NCI-H446 treated with DMSO at 0.1 percent for 48 hours (cell line): ENCODE results near the gene PPIL6.

ENCODE experiments used
- DNase-seq: peaks from one replicate; lab custom pipeline; 2025; lab: John Stamatoyannopoulos, UW

Gene PPIL6

DNA sequence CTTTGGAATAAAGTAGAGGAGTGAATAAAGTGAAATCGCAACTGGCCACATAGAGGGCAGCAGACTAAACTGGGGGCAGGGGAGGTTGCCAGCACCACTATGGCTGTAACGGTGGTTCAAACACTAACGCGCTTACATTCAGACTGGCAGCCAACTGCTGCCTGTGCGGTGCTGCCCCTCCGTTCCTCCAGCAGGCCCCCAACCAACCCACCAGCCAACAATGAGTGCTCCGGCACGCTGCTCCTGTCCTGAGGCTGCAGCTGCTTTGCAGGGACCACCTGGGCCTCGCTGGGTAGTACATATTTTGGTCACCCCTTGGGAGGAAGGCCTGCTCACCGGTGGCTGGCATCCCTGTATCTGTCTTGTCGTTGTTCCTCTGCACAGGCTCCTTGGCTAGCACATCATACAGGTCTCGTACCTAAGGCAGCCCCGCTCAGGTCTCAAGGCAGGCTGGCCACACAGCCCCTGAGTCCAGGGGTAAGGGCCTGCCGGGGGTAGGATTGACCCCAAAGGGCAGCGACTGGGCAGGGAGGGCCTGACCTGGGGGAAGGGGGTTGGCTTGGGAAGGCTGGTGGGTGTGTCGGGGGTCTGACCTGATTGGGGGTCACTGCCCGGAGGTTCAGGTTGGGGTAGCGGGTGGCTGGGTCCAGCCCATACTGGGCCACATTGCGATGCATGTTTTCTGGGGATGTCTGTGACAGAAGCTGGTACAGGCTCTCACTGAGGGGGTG, 8.8 kb upstream of the PPIL6 start:
- no peak for DNase-seq

DNA sequence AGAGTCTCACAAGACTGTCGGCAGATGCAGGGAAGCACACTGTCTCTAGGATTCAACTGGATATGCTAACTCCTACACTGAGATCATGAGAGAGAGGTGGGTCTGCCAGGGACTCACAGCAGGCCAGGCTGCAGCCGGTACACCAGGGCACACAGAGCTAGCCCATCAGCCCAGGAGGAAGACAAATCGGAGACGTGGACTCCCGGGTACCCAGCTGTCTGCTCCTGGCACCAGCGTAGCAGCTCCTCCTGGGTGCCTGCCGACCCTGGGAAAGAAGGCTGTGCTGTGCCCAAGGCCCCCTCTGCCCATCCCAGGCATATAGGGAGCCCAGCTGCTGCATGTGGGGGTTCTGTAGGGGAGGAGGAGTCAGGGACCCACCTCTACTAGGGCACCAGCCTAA, 8.2 kb upstream of the PPIL6 start:
- no peak for DNase-seq

DNA sequence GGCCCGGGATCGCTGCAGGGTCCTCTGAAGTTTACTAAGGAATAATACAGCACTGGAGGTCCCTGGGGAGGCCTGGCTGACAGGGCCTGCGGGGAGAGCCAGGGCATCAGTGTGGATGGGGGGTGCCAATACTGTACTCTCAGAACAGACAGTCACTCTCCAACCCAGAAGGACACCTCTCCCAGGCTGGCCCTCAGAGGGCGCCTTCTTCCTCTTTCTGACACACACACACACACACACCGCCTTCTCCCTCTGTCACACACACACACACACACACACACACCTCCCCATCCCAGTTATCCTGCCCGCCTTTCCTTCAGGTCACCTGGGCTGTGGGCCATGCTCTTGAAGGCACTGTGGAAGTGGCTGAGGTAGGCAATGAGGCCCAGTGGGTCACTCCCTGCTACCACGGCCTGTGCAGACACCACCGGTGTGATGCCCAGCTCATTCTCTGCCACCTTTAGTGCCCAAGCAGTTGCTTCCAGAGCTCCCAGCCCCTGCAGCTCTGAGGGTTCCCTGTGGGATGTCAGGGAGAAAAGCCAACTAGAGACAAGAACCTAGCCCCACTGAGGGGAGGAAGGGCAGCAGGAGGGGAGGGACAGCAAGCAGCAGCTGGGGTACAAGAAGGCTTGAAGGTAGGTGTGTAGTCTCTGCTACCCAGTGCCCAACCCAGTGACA, 7.6 kb upstream of the PPIL6 start:
- DNase-seq: no peak

DNA sequence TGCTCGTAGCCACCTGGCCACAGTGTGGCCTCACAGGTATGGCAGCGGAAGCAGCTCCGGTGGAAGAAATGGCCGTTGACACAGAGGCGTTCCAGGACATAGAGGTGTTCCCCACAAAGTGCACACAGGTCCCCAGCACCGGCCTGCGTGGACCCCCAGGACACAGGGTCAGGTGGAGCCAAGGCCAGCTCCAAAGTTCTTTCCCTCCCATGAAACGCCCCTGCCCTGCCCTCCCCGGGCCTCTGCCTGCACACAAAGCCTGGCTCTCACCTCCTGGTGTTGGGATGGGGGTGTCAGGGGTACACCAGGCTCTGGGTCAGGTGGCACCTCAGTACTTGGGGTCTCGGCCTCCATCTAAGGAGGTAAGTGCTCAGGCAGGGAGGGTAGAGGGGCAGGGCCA, 6.7 kb upstream of the PPIL6 start:
- DNase-seq: no peak

DNA sequence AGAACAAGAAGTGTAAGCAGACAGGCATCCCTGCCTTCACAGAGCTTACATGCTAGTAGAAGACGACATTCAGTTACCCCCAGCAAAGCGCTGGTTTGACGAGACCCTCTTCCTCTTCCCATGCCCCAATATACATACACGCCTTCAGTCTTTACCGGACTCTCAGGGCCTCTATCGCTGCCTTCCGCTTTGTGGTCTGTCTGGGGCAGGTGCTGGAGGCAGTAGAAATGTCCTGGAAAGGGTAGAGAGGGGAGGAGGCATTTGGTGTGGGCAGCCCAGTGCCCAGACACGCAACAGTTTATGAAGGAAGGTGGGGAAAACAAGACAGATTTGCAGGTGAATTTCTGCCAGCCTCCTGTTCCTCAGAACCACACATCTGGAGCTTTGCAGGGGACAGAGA, 6.1 kb upstream of the PPIL6 start:
- DNase-seq: no peak

DNA sequence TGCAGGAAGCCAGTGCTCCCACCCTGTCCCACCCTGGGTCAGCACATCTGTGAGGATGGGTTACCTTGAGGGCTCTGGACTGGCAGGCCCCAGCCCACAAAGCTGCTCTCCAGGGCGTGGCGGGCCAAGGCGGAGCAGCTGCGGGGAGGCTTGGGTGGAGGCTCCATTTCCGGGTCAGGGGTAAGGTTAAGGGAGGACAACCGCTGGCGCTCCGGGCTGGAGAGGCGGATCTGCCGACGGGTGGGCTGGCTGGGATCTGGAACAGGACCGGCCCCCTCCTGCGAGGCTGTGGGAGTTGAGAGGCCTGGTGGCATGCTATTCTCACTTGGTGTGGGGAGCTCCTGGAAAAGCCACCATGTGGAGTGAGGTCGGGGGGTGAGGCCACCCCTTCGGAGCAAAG, 5.6 kb upstream of the PPIL6 start:
- DNase-seq: no peak

DNA sequence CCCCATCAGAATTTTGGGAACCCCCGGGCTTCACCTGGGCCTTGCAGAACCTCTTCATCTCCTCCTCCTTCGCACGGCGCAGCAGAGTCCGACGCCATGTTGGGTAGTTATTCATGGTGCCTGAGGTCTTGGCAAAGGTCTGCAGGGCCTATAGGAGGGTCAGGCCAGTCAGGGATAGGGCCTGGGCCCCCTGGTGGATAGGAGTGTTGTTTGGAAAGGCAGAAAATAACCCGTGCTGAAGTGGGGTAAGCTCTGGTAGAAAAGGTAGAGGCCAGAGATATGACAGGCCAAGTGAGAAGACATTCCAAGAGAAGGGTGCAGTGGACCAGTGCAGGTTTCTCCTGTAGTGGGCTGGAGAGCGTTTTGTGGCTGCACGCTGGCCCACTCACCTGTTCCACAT, 5.0 kb upstream of the PPIL6 start:
- no peak for DNase-seq

DNA sequence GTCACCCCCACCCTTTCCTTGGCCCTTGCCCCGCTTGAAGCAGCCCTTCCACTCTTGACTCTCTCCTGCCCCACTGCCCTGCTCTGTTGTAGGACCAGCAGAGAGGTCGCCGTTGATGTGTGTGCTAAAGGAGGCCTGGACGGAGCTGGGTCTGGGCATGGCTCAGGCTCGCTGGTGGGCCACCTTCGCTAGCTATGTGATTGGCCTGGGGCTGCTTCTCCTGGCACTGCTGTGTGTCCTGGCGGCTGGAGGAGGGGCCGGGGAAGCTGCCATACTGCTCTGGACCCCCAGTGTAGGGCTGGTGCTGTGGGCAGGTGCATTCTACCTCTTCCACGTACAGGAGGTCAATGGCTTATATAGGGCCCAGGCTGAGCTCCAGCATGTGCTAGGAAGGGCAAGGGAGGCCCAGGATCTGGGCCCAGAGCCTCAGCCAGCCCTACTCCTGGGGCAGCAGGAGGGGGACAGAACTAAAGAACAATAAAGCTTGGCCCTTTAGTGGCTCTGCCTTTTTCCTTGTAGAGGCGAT, 3.1 kb upstream of the PPIL6 start:
- DNase-seq: no peak

DNA sequence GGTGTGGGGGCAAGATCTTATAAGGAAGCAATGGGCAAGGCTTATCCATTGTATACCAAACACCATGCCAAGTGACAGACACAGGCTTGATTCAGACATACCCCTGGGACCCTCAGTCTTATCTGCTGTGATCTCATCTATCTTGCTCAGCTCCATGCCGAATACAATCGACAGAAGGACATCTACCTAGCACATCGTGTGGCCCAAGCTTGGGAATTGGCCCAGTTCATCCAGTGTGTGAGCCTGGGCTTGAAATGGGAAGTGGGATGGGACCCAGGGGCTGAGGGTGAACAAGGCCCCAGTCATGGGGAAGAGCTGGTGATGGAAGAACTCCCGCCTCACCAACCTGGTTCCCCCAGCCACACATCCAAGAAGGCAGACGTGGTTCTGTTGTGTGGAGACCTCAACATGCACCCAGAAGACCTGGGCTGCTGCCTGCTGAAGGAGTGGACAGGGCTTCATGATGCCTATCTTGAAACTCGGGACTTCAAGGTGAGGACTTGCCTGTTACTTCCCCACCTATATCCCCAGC, 2.0 kb upstream of the PPIL6 start:
- no peak for DNase-seq

DNA sequence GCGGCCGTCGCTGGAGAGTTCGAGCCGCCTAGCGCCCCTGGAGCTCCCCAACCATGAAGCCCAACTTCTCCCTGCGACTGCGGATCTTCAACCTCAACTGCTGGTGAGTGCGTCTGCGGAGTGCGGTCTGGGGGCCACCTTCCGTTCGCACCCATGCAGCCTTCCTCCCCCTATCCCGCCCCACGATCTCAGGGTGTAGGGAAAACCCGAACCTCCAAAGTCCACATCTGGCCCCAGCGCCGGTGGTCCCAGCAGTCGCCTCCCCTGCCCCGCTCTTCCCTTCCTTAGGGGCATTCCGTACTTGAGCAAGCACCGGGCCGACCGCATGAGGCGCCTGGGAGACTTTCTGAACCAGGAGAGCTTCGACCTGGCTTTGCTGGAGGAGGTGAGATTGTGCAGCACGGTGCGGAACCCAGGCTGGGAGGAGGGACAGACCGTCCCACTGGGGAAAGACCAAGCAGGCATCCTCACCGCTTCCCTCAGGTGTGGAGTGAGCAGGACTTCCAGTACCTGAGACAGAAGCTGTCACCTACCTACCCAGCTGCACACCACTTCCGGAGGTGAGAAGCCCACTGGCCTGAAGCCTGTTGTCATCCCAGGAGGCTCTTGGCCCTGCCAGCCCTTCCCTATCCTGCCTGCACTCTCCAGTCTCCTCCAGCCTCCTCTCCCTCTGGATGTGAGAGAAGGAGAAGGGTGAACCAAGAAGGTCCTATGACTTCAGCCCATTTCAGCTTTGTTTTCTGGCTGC, 815 bp upstream of the PPIL6 start:
- no peak for DNase-seq

DNA sequence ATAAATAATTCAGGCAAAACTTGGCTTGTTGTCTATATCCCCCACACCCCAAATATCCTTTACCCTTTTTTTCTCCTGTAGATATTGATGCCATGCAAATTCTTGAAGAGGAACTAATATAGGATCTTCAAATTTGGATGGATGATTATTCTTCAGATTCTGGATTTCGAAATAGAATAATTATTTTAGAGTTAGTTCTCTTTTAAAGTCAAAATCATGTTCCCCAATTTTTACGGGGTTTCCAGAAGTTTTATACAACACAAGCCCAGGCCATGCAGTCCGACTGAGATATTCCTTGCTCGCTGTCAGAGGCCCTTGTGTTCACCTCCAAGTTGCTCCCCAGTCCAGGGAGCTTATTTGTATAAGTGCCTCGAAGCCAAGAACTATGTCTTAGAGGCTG, 4.4 kb downstream of the PPIL6 start:
- no peak for DNase-seq

DNA sequence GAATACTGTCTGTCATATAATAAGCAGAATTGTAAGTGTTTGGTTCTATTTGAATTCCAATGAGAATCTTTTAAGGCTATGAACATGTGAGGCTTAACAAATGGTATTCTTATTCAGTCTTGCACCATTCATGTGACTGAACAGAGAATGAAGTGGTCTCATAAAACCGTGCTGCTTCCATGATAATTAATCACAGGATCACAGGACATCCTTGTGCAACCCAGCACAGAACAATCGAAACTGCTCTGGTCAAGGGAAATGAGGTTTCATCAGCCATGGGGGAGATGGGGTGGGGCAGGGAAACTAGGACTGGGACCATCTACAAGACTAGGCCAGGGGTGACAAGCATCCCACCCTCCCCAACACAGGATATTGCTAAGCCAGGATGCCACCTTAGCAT, 6.0 kb downstream of the PPIL6 start:
- no peak for DNase-seq

DNA sequence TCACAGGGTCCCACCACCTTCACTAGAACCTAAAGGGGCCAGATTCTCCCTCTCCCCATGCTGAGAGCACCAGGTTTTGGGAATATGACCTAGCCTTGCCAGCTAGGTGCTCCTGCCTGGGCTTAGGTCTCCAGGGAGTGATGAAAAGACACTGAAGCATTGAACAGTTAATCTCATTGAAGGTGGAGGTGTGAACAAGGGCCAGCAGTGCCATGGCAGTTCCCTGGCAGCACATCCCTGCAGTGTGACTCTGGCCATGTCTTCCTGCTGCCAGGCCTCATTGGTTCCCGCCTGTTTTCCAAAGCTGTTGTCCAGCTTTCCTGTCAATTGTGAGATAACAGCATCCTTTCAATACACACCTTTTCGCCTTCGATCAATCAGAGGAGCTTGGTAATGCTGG, 10.9 kb downstream of the PPIL6 start:
- DNase-seq: no peak

DNA sequence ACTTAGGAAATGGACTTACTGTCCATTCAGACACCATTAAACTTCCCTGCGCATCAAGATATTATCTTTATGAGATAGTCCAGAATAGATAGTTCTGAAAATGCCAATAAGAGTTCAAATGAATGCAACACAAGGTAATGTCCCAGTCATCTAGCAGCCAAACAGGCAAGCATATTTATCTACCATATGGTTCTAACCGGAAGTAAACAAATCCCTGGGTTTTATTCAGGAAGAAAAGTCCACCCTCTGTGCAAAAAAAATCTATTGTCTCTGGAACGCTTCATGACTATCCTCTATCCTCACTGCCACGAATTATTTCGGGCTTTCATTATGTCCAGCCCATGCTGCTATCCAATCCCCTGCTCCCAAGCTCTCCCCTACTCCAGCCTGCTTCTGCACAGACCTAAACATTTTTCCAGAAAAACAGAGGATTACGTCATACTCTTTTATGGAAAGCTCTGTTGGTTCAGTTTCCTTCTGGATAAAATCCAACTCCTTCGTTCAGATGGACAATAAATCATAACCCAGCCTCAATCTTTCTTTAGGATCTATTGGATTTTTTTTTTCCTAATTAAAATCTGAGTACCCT, 11.4 kb downstream of the PPIL6 start:
- DNase-seq: peak; percentile 13

DNA sequence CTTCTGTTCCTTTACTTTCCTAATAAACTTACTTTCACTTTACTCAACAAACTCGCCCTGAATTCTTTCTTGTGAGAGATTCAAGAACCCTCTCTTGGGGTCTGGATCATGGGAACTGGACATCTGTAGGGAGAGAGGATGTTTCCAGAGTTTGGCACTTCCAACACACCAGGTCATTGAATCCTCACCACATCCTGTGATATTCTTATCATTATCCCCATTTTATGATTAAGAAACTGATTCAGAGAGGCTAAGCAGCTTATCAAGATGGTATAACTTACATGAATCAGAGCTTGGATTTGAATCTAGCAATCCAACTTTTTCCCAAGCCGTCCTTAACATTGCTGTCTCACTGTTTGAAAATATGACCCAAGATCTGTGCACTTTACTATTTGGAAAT, 15.5 kb downstream of the PPIL6 start:
- DNase-seq: no peak

DNA sequence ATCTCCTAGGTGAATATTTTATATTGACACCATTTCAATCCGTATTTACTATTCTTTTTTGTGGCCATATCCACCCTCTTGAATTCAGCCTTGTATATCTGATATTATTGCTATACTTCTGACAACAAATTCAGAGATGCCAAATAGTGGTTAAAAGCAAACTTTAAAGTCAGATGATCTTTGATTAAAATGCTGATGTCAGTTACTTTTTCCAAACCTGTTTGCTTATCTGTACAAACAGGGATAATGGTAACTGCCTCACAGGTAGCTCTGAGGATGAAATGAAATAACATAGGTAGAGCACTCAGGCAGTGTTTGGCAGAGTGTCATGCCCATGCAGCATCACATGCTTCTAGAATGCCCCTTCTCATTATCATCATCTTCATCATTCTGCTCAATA, 19.2 kb downstream of the PPIL6 start:
- no peak for DNase-seq

DNA sequence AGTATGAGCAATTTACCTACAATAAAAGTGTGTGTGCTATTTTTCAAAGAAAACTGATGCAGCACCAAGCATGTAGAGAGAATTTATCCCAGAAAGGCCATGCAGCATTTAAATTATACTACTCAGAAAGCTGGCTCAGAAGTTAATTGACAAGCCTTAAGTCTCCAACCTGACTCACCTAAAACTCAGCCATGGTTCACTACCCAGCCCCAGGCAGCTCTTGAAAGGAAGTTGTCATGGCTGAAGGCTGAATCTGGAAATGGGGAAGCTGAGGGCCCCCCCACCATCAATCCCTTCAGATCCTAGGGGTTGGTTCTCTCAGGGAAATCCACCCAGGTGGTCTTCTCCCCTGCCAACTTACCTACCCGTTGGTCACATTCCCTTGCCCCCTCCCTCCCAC, 19.7 kb downstream of the PPIL6 start:
- no peak for DNase-seq

DNA sequence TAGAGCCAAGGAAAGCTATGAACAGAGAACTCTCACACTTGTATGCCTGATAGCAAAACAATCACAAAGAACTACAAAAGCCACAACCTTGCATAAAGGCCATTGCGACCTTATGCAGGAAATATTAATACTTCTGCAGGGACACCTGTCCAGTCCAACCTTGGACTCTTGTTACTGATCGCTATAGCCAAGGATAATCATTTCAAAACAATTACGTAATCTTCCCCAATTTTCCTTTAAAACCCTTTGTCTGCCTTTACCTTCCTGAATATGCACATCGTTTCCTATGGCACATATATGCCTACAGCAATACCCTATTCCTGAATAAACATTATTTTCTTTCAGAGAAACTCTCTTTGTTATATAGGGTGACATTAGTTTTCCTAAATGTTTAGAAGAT, 22.8 kb downstream of the PPIL6 start:
- no peak for DNase-seq

DNA sequence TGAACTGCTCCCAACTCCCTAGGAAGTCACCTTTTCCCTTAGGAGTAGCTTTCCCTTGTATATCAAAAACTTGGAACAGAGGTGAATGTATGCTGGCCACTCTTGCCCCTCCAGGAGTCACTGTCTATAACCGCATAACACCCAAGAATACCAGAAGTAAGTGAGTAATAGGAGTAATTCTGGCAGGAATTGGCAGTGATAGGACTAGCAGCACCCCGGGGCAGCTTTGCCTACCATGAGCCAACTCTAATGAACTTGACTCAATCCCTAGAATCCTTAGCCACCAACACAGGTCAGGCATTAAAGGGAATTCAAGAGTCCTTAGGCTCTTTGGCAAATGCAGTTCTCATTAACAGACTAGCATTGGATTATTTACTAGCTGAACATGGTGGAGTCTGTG, 29.4 kb downstream of the PPIL6 start:
- no peak for DNase-seq

DNA sequence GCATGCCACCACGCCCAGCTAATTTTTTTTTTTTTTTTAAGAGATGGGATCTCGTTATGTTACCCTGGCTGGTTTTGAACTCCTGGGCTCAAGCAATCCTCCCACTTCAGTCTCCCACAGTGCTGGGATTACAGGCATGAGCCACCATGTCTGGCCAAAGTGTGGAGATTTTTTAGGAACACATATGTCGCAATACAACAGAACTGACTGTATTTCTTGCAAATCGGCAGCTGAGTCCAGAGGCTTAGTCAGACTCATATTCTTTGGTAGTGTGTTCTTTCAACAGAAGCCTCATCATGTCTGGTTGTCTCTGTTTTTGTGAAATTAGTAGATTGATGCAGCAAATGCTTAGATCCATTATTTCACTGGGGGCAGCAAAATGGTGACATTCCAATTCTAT, 34.2 kb downstream of the PPIL6 start:
- DNase-seq: no peak

DNA sequence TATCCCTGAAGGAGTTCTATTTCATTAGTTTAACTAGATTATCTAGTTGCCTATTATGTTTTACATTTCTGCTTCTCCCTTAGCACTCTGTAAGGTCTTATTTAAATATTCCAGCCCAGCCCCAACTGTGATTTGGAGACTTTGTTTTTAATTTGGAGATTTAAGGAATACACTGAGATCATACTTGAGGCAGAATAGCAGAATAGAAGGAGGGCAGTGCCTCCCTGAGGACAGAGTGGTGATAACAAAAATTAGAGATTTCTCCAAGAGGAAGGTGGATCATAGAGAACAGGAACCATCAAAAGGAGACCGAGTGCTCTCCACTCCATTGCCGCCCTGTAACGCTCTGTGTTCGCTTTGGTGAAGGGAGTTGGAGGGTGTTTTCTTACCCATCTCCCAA, 43.4 kb downstream of the PPIL6 start:
- DNase-seq: no peak

DNA sequence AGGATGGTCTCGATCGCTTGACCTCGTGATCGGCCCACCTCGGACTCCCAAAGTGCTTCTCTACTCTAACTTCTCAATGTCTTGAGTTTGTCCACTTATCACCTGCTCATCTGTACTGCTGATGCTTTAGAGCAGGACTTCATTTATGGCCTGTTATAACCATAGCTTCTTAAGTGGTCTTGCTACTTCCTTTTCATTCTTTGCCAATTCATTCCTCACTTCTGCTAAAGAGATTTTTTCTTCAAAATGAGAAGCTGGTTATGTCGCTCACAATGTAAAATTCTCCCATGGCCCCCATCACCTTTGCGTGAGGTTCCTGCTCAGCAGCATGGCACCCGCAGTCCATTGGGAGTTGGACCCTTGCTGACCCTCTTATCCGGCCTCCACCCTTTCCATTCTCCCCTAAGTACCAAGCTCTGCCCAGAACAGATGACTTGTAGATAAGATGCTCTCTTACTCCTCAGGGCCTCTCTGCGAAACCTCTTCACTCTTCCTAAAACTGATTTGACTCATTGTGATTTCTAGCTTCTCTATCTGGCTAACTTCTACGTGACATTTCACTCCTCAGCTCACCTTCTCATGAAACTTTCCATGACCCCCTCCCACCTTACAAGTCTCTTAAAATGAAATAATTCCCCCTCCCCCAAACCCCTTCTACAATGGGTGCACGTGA, 44.2 kb downstream of the PPIL6 start:
- DNase-seq: no peak
